NCI-H2107 (cell line): Measurements from ENCODE around the gene ZNF358.

ENCODE experiments used
- DNase-seq: peaks from one replicate; lab custom pipeline; 2025; lab: John Stamatoyannopoulos, UW

Gene ZNF358

GRCh38 chr19:7515645-7516151, at the start of gene ZNF358:
Gene ZNF358, plus strand, starts transcription at chr19:7516103. Its CDS starts 3,140 bp downstream, at chr19:7519243.
- DNase-seq = no peak

GRCh38 chr19:7467009-7467989, 48.6 kb upstream of the ZNF358 start:
- no peak for DNase-seq

- no peak for DNase-seq
Observed at GRCh38 chr19:7468840-7469239, 47.1 kb upstream of the ZNF358 start.

GRCh38 chr19:7469669-7470285, 46.1 kb upstream of the ZNF358 start:
- DNase-seq = no peak

GRCh38 chr19:7470540-7471305, 45.2 kb upstream of the ZNF358 start:
- no peak for DNase-seq

GRCh38 chr19:7471696-7472615, 43.9 kb upstream of the ZNF358 start:
- no peak for DNase-seq

- no peak for DNase-seq
Observed at GRCh38 chr19:7475665-7476064, 40.2 kb upstream of the ZNF358 start.

- no peak for DNase-seq
Observed at GRCh38 chr19:7476241-7476640, 39.7 kb upstream of the ZNF358 start.

GRCh38 chr19:7476777-7477494, 39.0 kb upstream of the ZNF358 start:
- DNase-seq = no peak

- no peak for DNase-seq
Observed at GRCh38 chr19:7477758-7478157, 38.1 kb upstream of the ZNF358 start.

GRCh38 chr19:7478173-7478842, 37.6 kb upstream of the ZNF358 start:
- DNase-seq = no peak

- DNase-seq = no peak
Observed at GRCh38 chr19:7478843-7479227, 37.1 kb upstream of the ZNF358 start.

- no peak for DNase-seq
Observed at GRCh38 chr19:7480222-7480969, 35.5 kb upstream of the ZNF358 start.

GRCh38 chr19:7480970-7481255, 35.0 kb upstream of the ZNF358 start:
- no peak for DNase-seq

GRCh38 chr19:7482584-7483439, 33.1 kb upstream of the ZNF358 start:
- no peak for DNase-seq

GRCh38 chr19:7483720-7484201, 32.1 kb upstream of the ZNF358 start:
- DNase-seq = no peak

GRCh38 chr19:7486923-7487322, 29.0 kb upstream of the ZNF358 start:
- DNase-seq = no peak

- DNase-seq = peak; percentile 74
Observed at GRCh38 chr19:7488736-7489353, 27.1 kb upstream of the ZNF358 start, which contains the start of gene PEX11G. Gene PEX11G, minus strand, starts transcription at chr19:7489035. Its CDS starts 25 bp downstream, at chr19:7489010.
